A673 (cell line): Measurements from ENCODE around the gene ASXL1.

ENCODE experiments used
- EZH2 ChIP-seq: fragments of 200-600 bp; sonication (generic); IDR thresholded peaks from 2 replicates; pipeline ENCODE4 v1.6.1; 2017; ENCODE audit warnings: borderline replicate concordance, low read depth, mild to moderate bottlenecking, mixed read lengths, antibody characterized with exemption, low read length; ENCODE audit not compliant: poor library complexity, severe bottlenecking
- TF ChIP-seq, protein P1 (sequence below): fragments of 300-800, 200-600 bp; sonication (generic); conservative IDR thresholded peaks from 2 replicates; pipeline ENCODE4 v1.5.1; 2017; ENCODE audit warnings: low read depth, mild to moderate bottlenecking, antibody characterized with exemption, low read length, moderate library complexity, mixed read lengths

DNA sequence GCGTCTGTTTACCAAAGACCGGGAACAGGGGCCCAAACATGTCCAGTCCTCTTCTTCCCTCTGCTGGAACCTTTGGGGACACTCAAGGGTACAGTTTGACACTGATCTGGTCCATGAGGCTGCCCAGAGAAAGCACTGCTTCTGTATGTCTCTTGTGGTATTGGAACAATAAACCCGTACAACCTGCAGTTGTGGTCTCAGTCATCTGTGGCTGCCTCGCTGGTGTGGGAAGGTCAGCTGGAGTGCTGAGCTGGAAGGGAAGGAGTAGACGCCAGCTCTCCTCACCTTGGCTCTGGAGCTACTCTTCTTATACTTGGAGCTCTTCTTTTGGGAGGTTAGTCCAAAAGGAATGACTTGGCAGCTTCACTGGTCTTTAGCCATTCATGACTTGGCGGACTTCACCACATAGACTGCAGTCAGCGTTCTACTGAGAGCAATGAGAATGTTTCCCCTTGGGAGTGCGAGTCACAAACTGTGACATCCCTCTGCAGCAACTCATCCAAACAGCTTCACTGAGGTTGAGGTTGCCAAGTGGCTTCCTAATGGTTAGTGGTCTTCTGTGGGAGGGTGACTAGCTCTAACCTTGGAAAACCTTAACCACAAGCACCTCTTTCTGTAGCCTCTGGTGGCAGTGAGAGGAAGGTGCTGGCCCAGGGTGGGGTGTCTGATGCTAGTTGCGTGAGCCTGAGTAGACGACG is 81.2 kb downstream of the ASXL1 start:
- TF ChIP-seq, protein P1, sequence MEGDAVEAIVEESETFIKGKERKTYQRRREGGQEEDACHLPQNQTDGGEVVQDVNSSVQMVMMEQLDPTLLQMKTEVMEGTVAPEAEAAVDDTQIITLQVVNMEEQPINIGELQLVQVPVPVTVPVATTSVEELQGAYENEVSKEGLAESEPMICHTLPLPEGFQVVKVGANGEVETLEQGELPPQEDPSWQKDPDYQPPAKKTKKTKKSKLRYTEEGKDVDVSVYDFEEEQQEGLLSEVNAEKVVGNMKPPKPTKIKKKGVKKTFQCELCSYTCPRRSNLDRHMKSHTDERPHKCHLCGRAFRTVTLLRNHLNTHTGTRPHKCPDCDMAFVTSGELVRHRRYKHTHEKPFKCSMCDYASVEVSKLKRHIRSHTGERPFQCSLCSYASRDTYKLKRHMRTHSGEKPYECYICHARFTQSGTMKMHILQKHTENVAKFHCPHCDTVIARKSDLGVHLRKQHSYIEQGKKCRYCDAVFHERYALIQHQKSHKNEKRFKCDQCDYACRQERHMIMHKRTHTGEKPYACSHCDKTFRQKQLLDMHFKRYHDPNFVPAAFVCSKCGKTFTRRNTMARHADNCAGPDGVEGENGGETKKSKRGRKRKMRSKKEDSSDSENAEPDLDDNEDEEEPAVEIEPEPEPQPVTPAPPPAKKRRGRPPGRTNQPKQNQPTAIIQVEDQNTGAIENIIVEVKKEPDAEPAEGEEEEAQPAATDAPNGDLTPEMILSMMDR = no peak
- no peak for TF ChIP-seq EZH2
